GM18517 (cell line): ENCODE measurements around the gene CLK3.
"Not testable (repeated sequence)": the region's sequence is repeated elsewhere in the genome, so short reads cannot be mapped to it uniquely, and the experiment has no call there.

Source experiments
- ATAC-seq: cut with Tn5 transposase; IDR thresholded peaks from one replicate; pipeline ENCODE4 v1.9.1; 2021; ENCODE audit warnings: mild to moderate bottlenecking, moderate library complexity; ENCODE audit not compliant: unreplicated experiment

CLK3 gene

DNA sequence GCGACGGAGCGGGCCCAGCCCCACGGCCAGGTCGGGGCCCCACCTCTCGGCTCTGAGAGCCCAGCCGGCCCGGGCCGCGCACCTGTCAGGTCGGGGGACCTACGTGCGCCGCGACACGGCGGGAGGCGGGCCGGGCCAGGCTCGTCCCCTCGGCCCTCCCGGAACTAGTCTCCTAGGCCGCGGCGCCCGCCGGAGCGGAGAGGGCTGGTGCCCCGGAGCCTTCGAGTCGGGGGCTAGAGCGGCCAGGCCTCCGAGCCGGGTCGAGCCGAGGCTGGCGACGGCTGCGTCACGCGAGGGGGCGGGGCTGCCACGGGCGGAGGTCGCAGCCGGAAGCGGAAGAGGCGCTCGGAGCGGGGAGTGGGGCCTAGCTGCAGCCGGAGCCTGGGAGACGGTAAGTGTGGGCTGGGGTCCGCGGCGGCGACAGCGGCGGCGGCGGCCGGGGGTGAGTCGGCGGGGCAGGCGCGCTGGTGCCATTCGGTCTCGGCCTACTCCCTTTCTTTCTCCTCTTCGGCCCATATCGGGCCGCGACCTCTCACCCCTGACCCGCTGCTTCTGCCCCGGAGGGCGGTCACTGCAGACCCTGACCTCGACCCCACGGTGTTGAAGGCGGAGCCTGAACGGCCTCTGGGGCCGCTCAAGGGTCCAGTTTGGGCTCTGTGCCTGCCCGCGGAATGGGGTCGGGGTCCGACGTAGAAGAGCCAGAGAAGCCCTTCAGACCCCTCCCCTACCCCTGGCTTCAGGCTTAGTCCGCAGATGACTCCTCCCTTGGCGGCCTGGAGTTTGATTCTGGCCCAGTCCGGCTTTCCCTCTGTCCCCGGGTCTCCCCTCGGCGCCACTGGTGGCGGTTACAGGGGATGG is at the start of gene CLK3:
CLK3 (plus strand) TSS at position 329 of the 858 bp plus-strand sequence. CDS start 3,361 bp downstream, outside the sequence.
- peak; percentile 63 for ATAC-seq

DNA sequence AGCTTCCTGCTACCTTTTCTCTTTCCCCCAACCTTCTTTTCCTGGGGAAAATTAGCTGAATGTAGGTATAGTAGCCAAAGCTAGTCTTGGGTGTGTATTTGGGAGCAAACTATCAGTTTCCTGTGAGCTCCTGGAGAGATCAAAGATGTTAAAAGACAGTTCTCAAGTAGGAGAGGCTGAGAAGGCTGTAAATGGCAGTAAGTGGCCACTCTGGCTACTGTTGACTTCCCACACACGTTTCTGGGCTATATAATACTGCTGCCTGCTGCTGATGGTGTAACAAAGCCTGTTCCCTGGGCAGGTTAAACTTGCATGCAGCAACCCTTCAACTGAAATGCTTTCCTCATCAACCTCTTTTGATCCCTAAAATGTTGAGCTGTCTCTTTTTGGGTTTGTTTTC is 47.0 kb upstream of the CLK3 start:
- no peak for ATAC-seq

DNA sequence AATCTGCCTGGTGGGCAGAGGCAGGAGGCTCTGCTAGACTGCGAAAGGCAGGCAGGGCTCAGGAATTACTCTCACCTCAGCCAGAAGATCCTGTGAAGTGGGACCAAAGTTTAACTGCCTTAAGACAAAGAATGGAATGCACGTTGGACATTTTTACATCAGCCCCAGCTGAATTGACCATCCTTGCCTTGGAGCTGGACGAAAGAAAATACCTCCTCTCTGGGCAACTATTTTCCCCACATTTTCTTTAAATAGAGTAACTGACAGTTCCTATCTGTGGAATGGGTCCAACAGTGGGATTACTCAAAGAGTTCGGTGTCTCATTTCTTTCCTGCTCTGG is 45.9 kb upstream of the CLK3 start:
- no peak for ATAC-seq

DNA sequence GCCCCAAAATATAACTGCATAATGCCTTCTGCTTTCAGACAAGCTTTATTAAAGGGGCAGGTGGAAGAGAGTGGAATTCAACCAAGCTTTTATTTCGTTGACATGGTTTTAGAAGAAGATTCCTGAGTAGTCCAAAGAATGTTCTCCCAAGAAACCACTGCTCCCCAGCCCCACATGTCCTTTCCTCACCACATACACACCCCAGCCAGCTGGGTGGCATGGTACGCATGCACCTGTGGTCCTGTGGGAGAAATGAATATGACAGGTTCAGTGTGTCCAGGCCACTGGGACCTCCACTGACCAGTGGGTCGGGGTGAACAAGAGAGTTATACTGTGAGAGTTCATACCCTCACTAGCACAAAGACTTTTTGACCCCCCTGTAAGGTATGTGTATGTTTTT is 44.4 kb upstream of the CLK3 start:
- no peak for ATAC-seq

DNA sequence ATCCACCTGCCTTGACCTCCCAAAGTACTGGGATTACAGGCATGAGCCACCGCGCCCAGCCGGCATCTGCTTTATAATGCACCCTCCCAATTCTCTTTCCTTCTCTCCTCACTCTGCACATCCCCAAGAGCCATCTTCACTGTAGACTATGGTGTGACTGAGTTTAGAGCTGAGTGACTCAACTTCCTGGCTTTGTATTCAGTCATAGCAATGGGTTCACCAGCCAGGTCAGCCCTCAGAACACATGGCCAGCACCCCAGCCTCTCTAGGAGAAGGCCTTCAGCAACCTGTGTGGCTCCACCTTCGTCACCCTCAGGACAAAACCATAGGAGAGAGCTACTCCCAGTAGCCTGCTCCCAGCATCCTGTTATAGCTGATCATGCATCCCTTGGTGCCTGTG is 41.6 kb upstream of the CLK3 start:
- no peak for ATAC-seq

DNA sequence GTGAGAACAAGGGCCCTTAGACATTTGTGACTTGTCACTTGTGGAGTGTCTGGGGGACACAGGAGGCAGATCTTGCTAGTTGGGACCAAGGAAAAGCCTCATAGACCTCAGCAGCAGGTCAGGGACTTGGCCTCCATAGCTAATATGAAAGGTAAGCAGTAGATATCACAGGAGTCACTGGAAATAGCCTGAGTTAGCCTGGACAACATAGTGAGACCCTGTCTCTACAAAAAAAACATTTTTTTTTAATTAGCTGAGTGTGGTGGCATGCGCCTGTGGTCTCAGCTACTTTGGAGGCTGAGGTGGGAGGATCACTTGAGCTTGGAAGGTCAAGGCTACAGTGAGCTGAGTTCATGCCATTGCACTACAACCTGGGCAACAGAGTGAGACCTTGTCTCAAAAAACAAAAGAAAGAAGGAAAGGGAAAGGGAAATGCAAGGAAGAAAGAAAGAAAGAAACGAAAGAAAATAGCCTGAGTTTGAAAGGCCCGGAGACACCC is 37.1 kb upstream of the CLK3 start:
- ATAC-seq, result no peak

DNA sequence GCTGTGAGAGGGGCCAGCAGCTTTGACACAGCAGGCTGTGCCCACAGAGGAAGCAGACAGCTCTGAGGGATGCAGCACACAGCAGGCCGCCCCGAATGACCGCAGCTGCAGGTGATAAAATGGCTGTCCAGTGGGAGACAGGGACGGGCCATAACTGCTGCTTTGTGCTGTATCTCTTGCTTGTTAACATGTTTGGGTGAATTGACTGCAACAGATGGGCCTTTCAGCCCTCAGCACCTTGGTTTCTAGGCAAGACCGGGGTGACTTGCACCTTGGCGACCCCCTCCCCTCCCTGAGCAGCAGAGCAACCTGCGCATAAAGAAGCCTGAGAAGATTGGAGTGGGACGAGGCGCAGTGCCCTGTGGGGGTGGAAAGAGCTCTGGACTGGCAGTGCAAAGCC is 36.6 kb upstream of the CLK3 start:
- ATAC-seq, result no peak

DNA sequence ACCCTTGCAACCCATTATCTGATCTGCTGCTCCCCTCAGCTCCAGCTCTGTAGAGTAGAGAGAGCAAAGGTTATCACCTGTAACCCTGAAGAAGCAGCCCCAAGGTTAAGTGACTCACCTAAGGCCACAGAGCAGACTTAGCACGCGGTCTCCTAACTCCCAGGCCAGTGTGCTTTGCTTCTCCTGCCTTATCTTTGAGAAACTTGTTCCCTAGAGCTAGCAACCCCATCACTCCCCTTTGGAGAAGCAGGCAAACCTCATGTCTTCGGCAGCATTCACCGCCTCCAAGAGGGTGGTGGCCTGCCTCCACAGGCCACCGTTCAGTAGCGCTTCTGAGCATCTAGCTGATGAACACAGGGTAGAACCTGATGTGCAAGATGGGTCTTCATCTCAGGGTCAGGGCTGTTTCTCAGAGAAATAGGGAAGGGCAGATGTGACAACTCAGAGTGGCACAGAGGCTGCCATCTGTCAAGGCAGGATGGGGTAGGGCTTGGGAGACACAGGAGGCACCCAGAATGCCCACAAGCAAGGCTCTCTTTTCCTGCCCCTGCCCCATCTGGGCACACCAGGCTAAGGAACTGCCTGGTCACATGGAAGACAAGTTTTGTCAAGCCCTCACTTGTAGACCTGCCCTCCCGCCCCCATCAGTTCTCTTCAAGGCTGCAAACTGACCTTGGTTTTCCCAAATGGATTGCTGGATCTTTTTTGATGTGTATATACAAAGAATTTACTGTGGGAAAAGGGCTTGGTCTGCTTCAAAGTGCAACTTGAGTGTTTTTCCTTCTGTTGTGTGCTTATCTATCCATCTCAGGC is 34.9 kb upstream of the CLK3 start:
- ATAC-seq, result no peak

DNA sequence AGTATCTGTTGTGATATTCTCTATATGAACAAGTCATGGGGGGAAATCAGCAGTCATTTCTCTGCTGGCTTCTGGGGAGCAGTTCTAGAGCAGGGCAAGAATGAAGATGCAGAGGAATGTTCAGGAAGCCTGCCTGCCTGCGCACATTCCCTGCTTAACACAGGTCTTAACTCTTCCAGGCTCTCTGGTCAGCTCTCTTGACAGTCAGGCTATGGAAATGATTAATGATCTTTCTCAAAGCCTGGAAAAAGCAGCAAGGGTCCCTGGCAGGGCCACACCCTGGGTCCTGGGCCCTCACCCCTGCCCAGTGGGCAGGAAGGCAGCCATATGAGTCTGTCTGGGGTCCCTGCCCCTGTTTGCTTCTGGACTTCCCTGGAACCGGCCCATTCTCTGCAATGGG is 31.4 kb upstream of the CLK3 start:
- ATAC-seq, result no peak

DNA sequence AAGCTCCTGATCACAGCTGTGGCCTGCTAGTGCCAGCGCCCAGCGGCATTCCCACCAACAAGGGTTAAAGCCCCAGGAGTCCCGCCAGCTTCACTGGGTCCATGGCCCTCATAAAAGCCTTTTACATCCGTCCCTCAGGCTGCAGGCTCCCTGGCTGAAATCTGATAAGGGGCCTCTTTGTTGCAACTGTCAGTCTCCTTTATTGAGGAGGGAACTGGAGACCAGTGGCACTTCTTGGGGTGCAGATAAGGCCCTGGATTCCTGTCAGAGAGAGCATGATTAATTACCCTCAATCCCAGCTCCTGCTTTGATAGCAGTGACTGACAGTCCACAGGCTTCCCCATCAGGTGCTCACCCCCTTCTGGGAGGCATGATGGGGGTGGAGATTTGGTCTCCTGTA is 30.9 kb upstream of the CLK3 start:
- ATAC-seq, result no peak

DNA sequence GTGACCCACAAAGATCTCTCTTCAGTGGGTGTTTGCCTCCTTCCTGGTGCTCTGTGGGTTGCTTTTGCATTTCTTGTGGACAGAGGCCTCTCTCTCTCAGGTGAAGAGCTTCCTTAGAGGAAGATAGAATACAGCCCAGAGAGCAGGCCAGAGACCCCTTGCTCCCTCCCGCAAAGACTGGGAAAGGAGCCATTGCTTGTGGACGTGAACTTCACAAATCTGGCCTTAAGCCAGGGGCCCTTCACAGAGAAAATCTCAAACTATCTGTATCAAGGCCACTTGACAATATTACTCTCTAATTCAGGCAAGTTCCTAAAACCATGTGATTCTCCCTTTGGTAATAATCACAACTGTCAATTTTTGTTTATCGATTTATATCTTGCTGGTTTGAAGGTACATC is 30.4 kb upstream of the CLK3 start:
- ATAC-seq, result no peak

DNA sequence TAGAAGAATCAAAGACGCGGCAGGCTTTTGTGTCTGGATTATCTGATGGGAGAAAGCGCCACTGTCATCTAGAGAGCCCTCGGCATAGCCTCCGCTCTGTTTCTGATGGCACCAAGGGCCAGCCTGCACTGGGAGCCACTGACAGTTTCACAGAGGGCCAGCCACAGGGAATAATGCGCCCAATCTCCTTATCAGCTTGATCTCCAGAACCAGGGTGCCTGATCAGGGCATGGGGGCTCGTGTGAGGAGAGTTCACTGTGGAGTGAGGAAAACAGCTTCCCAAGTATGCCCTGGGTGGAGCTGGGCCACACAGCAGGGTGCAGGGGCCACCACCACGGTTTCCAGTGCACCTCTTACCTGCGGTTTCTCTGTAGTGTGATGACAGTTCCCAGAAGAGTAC is 29.8 kb upstream of the CLK3 start:
- no peak for ATAC-seq

DNA sequence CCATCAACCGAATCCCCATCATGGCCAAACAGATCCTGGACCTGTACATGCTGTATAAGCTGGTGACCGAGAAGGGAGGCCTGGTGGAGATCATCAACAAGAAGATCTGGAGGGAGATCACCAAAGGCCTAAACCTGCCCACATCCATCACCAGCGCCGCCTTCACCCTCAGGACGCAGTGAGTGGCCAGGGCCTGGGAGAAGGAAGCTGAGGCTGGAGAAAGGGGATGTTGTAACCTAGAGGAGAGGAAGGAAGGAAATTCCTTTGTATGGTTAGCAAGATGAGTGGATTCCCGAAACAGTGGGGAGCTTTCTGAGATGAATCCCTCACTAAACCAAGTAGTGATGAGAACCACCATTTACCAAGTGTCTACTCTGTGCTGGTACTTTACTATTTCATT is 25.8 kb upstream of the CLK3 start:
- ATAC-seq, result no peak

DNA sequence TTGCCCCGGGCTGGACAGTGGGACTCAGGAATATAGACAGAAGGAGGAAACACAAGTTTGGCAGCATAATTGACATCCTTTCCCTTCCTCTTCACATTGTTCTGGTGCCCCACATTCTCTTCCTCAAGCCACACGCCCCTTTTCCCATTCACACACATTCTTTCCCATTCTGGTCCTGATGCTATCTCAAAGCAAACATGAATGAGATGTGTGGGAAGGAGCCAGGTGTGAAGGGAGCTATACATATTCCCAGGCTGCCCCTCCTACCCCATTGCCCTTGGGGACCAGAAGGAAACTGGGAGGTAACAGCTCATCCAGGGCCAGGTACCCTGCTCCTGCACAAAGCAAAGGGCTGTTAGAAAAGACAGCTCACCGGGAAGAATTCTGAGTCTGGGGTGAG is 23.4 kb upstream of the CLK3 start:
- no peak for ATAC-seq

DNA sequence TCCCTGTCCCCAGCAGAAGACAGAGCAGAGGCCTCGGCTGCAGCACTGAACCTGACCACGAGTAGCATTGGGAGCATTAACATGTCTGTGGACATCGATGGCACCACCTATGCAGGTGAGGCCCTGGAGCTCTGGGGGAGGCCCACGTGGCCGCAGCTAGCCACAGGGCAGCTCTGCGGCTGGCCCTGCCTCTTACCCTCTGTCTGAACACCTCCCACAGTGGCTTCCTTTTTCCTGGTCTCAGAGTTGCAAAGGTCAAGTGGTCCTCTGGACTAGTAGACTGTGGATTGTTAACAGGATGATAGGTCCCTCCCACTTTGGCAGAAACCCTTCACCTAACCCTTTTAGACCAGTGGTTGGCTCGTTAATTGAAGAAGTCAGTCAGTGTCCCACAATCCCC is 22.5 kb upstream of the CLK3 start:
- no peak for ATAC-seq

DNA sequence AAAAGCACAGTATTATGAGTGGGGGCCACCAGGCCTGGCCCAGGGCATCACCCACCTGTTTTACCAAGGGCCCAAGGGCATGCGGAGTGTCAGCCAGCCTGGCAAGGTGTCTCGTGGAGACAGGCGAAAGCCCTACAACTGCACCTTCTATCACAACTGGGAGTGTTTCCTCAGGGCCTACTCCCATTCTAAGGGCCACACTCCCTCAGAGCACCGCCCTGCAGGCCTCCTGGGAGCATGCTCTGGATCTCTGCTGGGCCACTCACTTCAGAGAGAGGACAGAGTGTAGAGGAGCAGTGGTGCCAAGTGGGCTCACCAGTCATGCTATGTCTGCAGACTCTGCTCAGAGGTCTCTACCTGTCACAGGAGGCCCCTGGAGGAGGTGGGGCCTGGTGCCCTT is 21.2 kb upstream of the CLK3 start:
- ATAC-seq, result no peak

DNA sequence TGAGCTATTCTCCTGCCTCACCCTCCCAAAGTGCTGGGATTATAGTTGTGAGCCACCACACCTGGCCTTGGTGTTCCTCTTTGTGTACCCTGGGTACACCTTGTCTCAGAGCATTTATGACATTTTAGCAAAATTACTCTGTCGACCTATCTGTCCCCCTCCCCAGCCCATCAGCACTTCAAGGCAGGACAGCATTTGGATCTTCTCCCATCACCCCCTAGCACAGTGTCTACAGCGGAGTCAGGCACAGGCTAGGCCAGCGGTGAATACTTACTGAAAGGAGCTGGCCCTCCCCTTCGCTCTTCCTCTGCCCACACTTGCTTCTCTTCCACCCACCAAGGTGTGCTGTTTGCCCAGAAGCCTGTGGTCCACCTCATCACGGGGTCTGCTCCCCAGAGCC is 20.4 kb upstream of the CLK3 start:
- ATAC-seq, result no peak

DNA sequence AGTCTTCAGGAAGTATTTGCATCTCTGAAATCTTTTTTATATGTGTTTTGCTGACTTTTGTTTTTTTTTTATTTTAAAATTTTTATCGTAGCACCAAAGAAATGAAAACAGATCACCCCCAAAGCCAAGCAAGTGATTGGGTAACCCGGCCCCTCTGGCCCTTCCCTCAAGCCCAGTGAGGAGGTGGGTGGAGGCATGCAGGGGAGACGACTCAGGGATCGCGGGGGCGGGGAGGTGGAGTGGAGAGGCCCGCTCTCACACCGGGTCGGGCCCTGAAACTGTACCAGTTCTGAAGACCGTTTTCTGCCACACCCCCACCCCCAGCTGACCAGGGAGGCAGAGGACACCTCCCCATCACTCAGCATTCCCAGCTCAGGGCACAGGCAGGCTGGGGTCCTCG is 18.9 kb upstream of the CLK3 start:
- ATAC-seq, result not testable (repeated sequence)

DNA sequence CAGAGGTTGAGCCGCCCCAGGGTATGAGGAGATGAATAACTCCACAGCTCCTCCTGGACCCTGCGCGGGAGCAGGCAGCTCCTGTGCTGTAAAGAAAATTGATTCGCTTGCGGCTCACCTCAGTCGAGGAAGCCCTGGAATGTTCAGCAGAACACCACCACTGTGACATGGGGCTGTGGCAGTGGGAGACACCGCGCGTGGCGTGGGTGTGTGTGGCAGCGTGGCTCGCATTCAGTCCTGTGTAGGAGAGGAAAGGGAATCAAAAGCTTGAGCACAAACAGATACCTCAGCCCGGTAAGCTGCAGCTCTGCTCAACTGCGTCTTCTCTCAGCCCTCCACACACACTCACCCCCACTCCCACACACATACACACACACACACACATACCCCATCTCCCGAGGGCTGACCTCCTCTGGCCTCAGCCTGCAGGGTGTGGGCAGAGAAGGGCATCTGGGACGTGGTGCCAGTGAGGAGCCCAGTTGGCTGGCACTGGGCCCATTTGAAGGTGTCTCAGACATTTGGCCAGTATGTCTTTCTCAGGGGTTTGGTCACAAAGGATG is 18.4 kb upstream of the CLK3 start:
- ATAC-seq, result not testable (repeated sequence)

DNA sequence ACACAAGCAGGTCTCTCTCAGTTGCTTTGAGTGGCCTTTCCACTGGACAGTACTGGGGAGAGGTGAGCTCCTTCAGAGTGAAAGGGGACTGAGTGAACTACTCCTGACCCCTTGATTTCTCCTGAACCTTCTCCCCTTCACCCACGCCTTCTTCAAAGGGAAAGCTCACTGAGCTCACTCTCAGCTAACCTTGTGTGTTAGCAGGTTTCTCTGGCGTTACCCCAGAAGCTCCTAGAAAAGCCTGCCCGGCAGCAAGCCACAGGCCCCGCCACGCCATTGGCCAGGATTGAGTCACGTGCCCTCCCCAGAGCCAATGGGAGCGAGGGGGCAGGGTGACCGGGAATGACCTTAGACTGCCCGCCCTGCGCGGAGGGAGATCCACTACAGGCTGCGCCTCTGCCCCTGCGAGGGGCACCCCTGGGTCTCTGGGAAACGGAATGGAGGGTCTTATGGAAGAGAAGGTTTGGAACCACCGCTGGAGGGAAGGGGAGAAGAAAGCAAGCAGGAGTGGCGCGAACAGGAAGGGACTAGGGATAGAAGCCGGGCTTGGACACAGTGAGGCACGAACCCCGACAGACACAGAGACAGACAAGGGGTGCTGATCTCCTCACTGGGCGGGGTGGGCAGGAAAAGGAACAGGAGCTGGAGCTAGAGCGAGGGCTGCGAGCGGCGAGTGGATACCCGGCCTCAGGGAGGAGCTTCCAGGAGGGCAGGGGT is 17.4 kb upstream of the CLK3 start:
- ATAC-seq, result peak; percentile 88

DNA sequence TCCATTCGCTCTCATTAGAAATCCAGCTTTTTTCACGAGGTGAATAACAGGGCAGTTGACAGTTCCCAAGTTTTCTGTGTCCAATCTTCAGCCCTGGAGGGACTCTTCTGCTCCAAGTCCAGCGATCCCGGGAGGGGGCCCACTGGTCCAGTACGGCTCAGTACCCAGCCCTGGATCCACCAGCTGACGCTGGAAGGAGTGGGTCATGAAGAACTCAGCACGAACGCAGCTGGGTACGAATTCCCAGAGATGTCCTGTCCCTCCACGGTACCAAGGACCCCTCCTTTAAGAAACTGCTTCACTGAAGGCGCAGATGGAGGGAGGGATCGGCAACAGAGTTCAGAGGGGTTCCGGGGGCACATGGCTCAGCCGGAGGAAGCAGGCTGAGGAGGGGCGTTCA is 16.5 kb upstream of the CLK3 start:
- no peak for ATAC-seq
